Kidney epithelial cell (primary cell): Measurements from ENCODE around the gene KCNQ1. TPM values are rescaled to one million over a fixed set of nuclear protein-coding genes. Genes with fewer than 3 reads are reported as not detected.

Experiments used
- DNase-seq: peaks from one replicate; pipeline ENCODE4 v3.0.0-alpha.2; 2010; ENCODE audit warnings: low read depth
- H3K27me3 ChIP-seq: 2 replicates; pipeline ENCODE4 v1.6.0; 2011; ENCODE audit warnings: low read length; ENCODE audit not compliant: control insufficient read depth, insufficient read depth
- H3K36me3 ChIP-seq: 2 replicates; pipeline ENCODE4 v1.5.1; 2011; ENCODE audit warnings: low read length; ENCODE audit not compliant: control insufficient read depth, insufficient read depth
- H3K4me3 ChIP-seq: 2 replicates; pipeline ENCODE4 v1.5.1; 2011; ENCODE audit warnings: low read depth, mild to moderate bottlenecking, control low read depth, low read length
- total RNA-seq: library from RNA; depleted of rRNA; stranded (reverse); fragments of >200 nt; gene quantifications from 2 replicates; pipeline ENCODE4 v1.2.3, GENCODE V29; 2015
- TF ChIP-seq, protein P1 (sequence below): IDR thresholded peaks from 2 replicates; pipeline ENCODE4 v1.5.1; 2011; ENCODE audit warnings: mild to moderate bottlenecking, moderate library complexity, low read length, control low read depth, inconsistent platforms; ENCODE audit not compliant: insufficient read depth, poor library complexity, severe bottlenecking

KCNQ1 gene
- total RNA-seq, 1 donor from 2014 or later: 2.3 TPM

GRCh38 chr11:2761131-2762030 lies 316.6 kb downstream of the KCNQ1 start:
- Histone ChIP-seq H3K36me3 (no peaks in the 10 kb centered on the region), H3K27me3 (no peaks in the 10 kb centered on the region), H3K4me3 (no peak overlapping the region)
- TF ChIP-seq, protein P1, sequence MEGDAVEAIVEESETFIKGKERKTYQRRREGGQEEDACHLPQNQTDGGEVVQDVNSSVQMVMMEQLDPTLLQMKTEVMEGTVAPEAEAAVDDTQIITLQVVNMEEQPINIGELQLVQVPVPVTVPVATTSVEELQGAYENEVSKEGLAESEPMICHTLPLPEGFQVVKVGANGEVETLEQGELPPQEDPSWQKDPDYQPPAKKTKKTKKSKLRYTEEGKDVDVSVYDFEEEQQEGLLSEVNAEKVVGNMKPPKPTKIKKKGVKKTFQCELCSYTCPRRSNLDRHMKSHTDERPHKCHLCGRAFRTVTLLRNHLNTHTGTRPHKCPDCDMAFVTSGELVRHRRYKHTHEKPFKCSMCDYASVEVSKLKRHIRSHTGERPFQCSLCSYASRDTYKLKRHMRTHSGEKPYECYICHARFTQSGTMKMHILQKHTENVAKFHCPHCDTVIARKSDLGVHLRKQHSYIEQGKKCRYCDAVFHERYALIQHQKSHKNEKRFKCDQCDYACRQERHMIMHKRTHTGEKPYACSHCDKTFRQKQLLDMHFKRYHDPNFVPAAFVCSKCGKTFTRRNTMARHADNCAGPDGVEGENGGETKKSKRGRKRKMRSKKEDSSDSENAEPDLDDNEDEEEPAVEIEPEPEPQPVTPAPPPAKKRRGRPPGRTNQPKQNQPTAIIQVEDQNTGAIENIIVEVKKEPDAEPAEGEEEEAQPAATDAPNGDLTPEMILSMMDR: no peak
- no peak for DNase-seq

GRCh38 chr11:2762031-2762380 lies 317.2 kb downstream of the KCNQ1 start:
- Histone ChIP-seq H3K27me3 (no peaks in the 10 kb centered on the region), H3K4me3 (no peak overlapping the region), H3K36me3 (no peaks in the 10 kb centered on the region)
- TF ChIP-seq, protein P1: no peak
- DNase-seq: no peak

DNA sequence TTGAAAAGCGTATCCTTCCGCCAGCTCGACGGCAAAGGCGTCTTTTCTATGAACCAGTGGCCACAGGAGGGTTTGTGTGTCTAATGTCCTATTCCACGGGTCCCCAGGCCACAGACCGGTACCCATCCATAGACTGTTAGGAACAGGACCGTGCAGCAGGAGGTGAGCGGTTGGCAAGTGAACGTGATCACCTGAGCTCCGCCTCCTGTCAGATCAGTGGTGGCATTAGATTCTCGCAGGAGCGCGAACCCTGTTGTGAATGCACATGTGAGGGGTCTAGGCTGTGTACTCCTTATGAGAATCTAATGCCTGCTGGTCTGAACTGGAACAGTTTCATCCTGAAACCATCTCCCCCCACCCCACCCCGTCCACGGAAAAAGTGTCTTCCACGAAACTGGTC lies 317.6 kb downstream of the KCNQ1 start:
- H3K4me3 ChIP-seq: no peak overlapping the region
- no peaks in the 10 kb centered on the region for H3K36me3 ChIP-seq
- no peak for DNase-seq
- no peaks in the 10 kb centered on the region for H3K27me3 ChIP-seq
- TF ChIP-seq, protein P1: no peak

GRCh38 chr11:2763984-2764383 lies 319.2 kb downstream of the KCNQ1 start:
- Histone ChIP-seq H3K27me3 (no peaks in the 10 kb centered on the region), H3K4me3 (no peak overlapping the region), H3K36me3 (no peaks in the 10 kb centered on the region)
- TF ChIP-seq, protein P1: no peak
- DNase-seq: no peak

DNA sequence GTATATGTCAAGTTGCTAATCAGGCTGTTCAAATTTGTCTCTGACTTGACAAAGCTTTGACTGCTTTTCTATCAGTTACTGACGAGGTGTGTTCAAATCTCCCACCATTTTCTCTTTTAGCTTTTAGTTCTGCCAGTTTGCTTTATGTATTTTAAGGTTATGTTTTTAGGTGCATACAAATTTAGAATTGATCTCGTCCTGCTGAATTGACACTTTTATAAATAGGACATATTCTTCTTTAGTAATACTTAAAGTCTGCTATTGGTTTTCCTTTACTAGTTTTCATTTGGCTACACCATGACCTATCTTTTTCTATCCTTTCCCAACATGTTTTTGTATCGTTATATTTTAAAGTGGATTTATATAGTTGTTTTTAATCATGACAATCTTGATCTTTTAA lies 320.7 kb downstream of the KCNQ1 start:
- H3K36me3 ChIP-seq: no peaks in the 10 kb centered on the region
- H3K27me3 ChIP-seq: no peaks in the 10 kb centered on the region
- TF ChIP-seq, protein P1: no peak
- DNase-seq: no peak
- no peak overlapping the region for H3K4me3 ChIP-seq

DNA sequence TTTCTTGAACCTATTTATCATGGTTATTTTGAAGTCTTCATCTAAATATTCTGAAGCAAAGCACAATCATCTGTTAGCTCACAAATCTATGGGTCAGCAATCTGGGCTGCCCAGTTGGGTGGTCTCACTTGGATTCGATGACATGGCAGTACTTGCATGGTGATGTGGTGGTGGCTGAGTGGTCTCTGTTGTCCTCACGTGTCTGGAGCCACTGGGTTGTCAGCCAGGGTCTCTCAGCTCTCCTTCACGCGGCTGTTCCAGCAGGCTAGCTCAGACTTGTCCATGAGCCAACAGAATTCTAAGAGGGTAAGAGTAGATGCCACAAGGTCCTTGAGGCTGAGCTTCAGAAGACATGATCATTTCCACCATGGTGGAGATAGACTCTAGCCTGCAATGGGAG lies 321.4 kb downstream of the KCNQ1 start:
- H3K36me3 ChIP-seq: no peaks in the 10 kb centered on the region
- no peak for DNase-seq
- H3K27me3 ChIP-seq: no peaks in the 10 kb centered on the region
- TF ChIP-seq, protein P1: no peak
- H3K4me3 ChIP-seq: no peak overlapping the region
